Measurements from ENCODE around the gene ABR.

- TF ChIP-seq CTCF (IDR thresholded peaks at IDR 0.05): no peak
- TF ChIP-seq REST (IDR thresholded peaks at IDR 0.05; ENCODE audit: insufficient read depth in 1 of 2, low read depth in 2 of 2, low read length in 1 of 2): no peak
- no peak for TF ChIP-seq TCF7L2 (IDR thresholded peaks at IDR 0.05; ENCODE audit: low read depth, low read length)
- TF ChIP-seq POLR2AphosphoS5 (IDR thresholded peaks at IDR 0.05; ENCODE audit: low read depth, low read length): no peak
- no peak for TF ChIP-seq SIN3A (IDR thresholded peaks at IDR 0.05; ENCODE audit: borderline replicate concordance, insufficient read depth, low read depth, low read length)
Measured at GRCh38 chr17:1154704-1155103, 25.1 kb downstream of the ABR start.
